Thyroid gland (tissue), 4 donors: ENCODE data around the gene TIPIN. TPM values are rescaled to one million over a fixed set of nuclear protein-coding genes. Genes with fewer than 3 reads are reported as not detected.
A peak's percentile ranks its signal among the peaks of the same experiment; 100 is the strongest.

Experiments
- DNase-seq, 2 donors: peaks; one replicate each; pipeline ENCODE4 v3.0.0-alpha.2; 2019
- H3K27ac ChIP-seq, 3 donors: fragments of 200-600 bp; sonication (generic); 1 replicate in 2 of 3; 2 replicates in 1 of 3; pipeline ENCODE4 v1.5.1; 2016 to 2019; ENCODE audit warnings: mild to moderate bottlenecking in 1 of 3, moderate library complexity in 1 of 3
- H3K27me3 ChIP-seq: fragments of 200-600 bp; sonication (generic); one replicate; pipeline ENCODE4 v1.5.1; 2019
- H3K36me3 ChIP-seq, 2 donors: fragments of 200-600 bp; sonication (generic); one replicate each; pipeline ENCODE4 v1.5.1; 2016 to 2019
- H3K4me1 ChIP-seq, 2 donors: fragments of 200-600 bp; sonication (generic); one replicate each; pipeline ENCODE4 v1.5.1; 2017 to 2019
- H3K4me3 ChIP-seq, 3 donors: fragments of 200-600 bp; sonication (generic); replicated peaks in 1 of 3; 1 replicate in 2 of 3; 2 replicates in 1 of 3; pipeline ENCODE4 v1.5.1; 2016; ENCODE audit warnings: mild to moderate bottlenecking in 1 of 3
- H3K9me3 ChIP-seq: fragments of 200-600 bp; sonication (generic); one replicate; pipeline ENCODE4 v1.5.1; 2017
- POLR2A ChIP-seq, 2 donors: fragments of 450-650 bp; IDR thresholded peaks; one replicate each; pipeline ENCODE4 v1.6.1; 2017; ENCODE audit warnings: antibody characterized with exemption in 2 of 2, mild to moderate bottlenecking in 2 of 2, moderate library complexity in 1 of 2
- WGBS, 2 donors: methylation state at CpG; one replicate each; pipeline ENCODE4 v1.1.5; 2017; 5-methylcytosine and 5-hydroxymethylcytosine counted together
- intact Hi-C: fragments of 100-400 bp; cut with DNase I; formaldehyde crosslinking; loops from one replicate; pipeline ENCODE4 v1.15.1; 2023
- small RNA-seq: library from RNA; depleted of rRNA; stranded (forward); fragments of <200 nt; gene quantifications from one replicate; pipeline ENCODE3, GENCODE V24; 2016
- total RNA-seq, 4 donors: library from RNA; depleted of rRNA; stranded (reverse); fragments of >200 nt; gene quantifications; one replicate each; pipeline ENCODE4 v1.2.3, GENCODE V29; 2016
- TF ChIP-seq, protein P1 (sequence below), 6 experiments: fragments of 200-600 bp in 3 of 6; fragments of 450-650 bp in 3 of 6; sonication (generic) in 3 of 6; IDR thresholded peaks; one replicate each; pipeline ENCODE4 v1.5.1; 2016 to 2019; ENCODE audit warnings: antibody characterized with exemption in 6 of 6, mild to moderate bottlenecking in 2 of 6, inconsistent platforms in 1 of 6, moderate library complexity in 1 of 6

Gene TIPIN
- total RNA-seq, 4 donors from 2014 or later = 4.5 to 7.5 (median 6.5) TPM

DNA sequence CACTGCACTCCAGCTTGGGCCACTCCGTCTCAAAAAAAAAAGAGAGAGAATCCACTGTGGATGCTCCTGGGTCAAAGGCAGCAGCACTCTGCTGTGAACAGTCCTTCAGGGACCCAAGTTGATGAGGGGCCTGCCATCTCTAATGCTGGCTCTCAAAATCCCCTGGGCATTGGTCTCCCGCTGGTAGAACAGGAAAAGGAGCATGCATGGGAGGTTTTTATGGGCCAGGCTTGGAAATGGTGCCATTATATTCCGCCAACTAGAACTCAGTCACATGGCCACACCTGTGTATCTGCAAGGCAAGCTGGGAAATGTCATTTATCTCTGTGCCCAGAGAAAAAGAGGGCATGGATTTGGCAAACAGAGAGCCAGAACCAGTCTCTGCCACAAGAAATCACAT lies 66.5 kb downstream of the TIPIN start:
- peaks cover 17 to 19% of the 10 kb centered on the region in 2 donors for H3K4me1 ChIP-seq
- no peaks in the 10 kb centered on the region for H3K9me3 ChIP-seq
- TF ChIP-seq, protein P1, sequence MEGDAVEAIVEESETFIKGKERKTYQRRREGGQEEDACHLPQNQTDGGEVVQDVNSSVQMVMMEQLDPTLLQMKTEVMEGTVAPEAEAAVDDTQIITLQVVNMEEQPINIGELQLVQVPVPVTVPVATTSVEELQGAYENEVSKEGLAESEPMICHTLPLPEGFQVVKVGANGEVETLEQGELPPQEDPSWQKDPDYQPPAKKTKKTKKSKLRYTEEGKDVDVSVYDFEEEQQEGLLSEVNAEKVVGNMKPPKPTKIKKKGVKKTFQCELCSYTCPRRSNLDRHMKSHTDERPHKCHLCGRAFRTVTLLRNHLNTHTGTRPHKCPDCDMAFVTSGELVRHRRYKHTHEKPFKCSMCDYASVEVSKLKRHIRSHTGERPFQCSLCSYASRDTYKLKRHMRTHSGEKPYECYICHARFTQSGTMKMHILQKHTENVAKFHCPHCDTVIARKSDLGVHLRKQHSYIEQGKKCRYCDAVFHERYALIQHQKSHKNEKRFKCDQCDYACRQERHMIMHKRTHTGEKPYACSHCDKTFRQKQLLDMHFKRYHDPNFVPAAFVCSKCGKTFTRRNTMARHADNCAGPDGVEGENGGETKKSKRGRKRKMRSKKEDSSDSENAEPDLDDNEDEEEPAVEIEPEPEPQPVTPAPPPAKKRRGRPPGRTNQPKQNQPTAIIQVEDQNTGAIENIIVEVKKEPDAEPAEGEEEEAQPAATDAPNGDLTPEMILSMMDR (IDR thresholded peaks at IDR 0.05) = no peak
- TF ChIP-seq POLR2A (IDR thresholded peaks at IDR 0.05) = no peak
- intact Hi-C loops = no loop called here
- DNase-seq = no peak
- WGBS, 2 donors = 93 to 96% methylated on average over 3 of the region's 3 CpGs
- H3K36me3 ChIP-seq = no peaks in the 10 kb centered on the region
- H3K27me3 ChIP-seq = no peaks in the 10 kb centered on the region
- no peak overlapping the region for H3K4me3 ChIP-seq
- H3K27ac ChIP-seq = no peak overlapping the region

DNA sequence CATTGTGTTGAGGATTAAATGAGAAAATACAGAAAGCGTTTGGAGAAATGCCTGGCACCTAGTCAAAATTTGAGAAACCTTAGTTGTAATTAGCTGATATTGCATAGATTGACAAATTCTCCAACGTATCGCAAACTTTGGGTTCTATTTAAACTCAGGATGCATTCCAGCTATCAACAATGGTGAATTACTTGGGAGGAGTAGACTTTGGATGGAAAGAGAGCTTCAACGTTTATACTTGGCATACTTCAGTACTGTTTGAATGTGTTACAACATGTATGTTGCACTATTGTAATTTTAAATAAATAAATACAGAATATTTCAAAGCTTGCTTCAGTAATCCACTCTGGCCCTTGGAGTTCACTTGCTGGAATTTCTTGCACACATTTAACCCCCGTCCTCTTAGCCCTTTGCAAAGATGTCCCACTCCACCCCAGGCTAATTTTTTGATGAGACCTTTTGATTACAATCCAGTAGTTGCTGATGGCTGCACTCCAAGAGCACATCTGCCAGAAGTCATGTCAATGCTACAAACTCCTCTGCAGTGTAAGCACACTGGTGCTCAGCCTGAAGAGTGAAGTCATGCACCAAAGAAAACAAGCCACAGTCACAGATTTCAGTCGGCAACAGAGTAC lies 67.8 kb downstream of the TIPIN start:
- H3K27ac ChIP-seq = no peak overlapping the region
- H3K4me1 ChIP-seq = peaks cover 10 to 11% of the 10 kb centered on the region in 2 donors
- H3K36me3 ChIP-seq = no peaks in the 10 kb centered on the region
- TF ChIP-seq, protein P1 (IDR thresholded peaks at IDR 0.05) = no peak
- 66 to 69% methylated on average over 6 of the region's 6 CpGs for WGBS, 2 donors
- DNase-seq = no peak
- no peaks in the 10 kb centered on the region for H3K27me3 ChIP-seq
- intact Hi-C loops = loop anchor here (10.0 kb wide), 1 partner anchor 304 kb away; no protein-coding TSS in a partner anchor
- no peaks in the 10 kb centered on the region for H3K9me3 ChIP-seq
- H3K4me3 ChIP-seq = no peak overlapping the region

DNA sequence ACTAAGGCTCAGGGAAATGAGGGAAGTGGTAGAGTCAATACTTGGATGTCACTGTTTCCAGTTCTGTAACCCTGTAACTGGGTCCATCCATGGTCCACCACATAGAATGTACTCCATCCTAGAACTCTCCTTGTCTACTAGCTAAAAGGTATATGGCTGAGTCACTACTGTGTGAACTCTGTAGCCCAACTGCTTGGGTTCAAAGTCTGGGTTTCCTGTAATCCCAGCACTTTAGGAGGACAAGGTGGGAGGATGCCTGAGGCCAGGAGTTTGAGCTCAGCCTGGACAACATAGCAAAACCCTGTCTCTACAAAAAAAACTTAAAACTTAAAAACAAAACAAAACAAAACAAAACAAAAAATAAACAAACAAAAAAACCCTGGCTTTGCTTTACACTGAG lies 68.4 kb downstream of the TIPIN start:
- no peaks in the 10 kb centered on the region for H3K27me3 ChIP-seq
- peaks cover 10 to 11% of the 10 kb centered on the region in 2 donors for H3K4me1 ChIP-seq
- H3K9me3 ChIP-seq = no peaks in the 10 kb centered on the region
- no peak overlapping the region for H3K4me3 ChIP-seq
- no peak for TF ChIP-seq POLR2A (IDR thresholded peaks at IDR 0.05)
- TF ChIP-seq, protein P1 (IDR thresholded peaks at IDR 0.05) = no peak
- no peaks in the 10 kb centered on the region for H3K36me3 ChIP-seq
- no peak for DNase-seq
- intact Hi-C loops = loop anchor here (10.0 kb wide), 1 partner anchor 303 kb away; no protein-coding TSS in a partner anchor
- no peak overlapping the region for H3K27ac ChIP-seq

DNA sequence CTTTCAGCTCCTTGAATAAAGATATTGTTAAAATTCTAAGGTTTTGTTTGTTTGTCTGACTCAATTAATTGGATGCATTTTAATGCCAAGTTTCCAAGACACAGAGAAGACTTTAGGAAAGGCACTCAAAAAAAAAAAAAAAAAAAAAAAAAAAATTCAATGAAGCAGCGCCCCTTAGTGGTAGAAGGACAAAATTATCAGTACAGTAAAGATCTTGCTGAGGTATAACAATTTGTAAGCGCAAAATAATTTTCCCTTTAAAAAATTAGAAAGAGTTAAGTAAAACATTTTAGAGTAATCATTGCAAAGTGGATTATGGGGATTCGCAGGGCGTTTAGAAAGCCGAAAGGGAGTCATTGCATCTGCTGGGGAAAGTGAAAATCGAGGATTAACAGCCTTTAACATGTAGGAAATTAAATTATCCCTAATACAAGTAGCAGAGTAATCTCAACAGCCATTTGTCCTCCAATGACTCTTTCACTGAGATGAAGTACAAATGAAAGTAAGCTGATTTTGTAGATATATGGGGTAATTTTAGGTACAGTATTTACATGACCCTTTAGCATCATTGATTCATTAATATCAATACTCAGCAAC lies 68.9 kb downstream of the TIPIN start:
- Histone ChIP-seq H3K36me3 (no peaks in the 10 kb centered on the region), H3K27me3 (no peaks in the 10 kb centered on the region), H3K27ac (no peak overlapping the region), H3K9me3 (no peaks in the 10 kb centered on the region), H3K4me1 (peaks cover 6 to 9% of the 10 kb centered on the region in 2 donors), H3K4me3 (no peak overlapping the region)
- DNase-seq = no peak
- intact Hi-C loops = loop anchor here (10.0 kb wide), 1 partner anchor 303 kb away; no protein-coding TSS in a partner anchor
- TF ChIP-seq POLR2A (IDR thresholded peaks at IDR 0.05) = no peak
- TF ChIP-seq, protein P1 (IDR thresholded peaks at IDR 0.05) = peak in 5 of 6 experiments; percentile 12 to 84 (median 56)
- 15 to 19% methylated on average over 6 of the region's 6 CpGs for WGBS, 2 donors

Small RNA genes lying within 50 kb of the gene (small RNA-seq; reads per million reads assigned to genes)
- gene RF00019 (not detected), gene SCARNA14 (5.9 reads per million, percentile 88 among the genes with 10 or more reads in this experiment)

Other genes starting within 250 kb of the TIPIN start
- gene MEGF11, start 102.9 kb downstream of the TIPIN start, total RNA-seq = under 1 TPM in 1 of 4 donors, not detected in 3; 0.20 TPM
- 10 to 100 TPM; 20.8 to 49.8 (median 37.8) TPM for gene DIS3L, start 63.1 kb downstream of the TIPIN start, total RNA-seq
- 10 to 100 TPM; 18.1 to 25.4 (median 25.3) TPM for gene MAP2K1, start 30.2 kb upstream of the TIPIN start, total RNA-seq
- gene SNAPC5, start 141.1 kb upstream of the TIPIN start, total RNA-seq = 10 to 100 TPM; 26.3 to 79.2 (median 40.5) TPM
- gene RPL4, start 148.2 kb upstream of the TIPIN start, total RNA-seq = 1,000 to 10,000 TPM; 3,485 to 7,540 (median 5,598) TPM
- gene ZWILCH, start 148.6 kb upstream of the TIPIN start, total RNA-seq = 1 to 10 TPM; 3.8 to 6.4 (median 5.3) TPM
- gene LCTL, start 209.3 kb upstream of the TIPIN start, total RNA-seq = not detected